ENCODE data around the gene IL1RAPL1.

GRCh38 chrX:28880136-28880535 is 292.9 kb downstream of the IL1RAPL1 start:
- no peak for TF ChIP-seq CTCF (conservative IDR thresholded peaks at IDR 0.05)
- TF ChIP-seq ZFX (IDR thresholded peaks at IDR 0.05): no peak

All from C4-2B (cell line).